Urinary bladder (tissue), 4 donors: ENCODE data around the gene CRMP1. TPM values are rescaled to one million over a fixed set of nuclear protein-coding genes. Genes with fewer than 3 reads are reported as not detected.

ENCODE experiments used
- DNase-seq: peaks from one replicate; pipeline ENCODE4 v3.0.0-alpha.2; 2015; ENCODE audit errors: extremely low spot score
- H3K27ac ChIP-seq: one replicate; pipeline ENCODE4 v1.5.1; 2013; ENCODE audit warnings: low read depth, mild to moderate bottlenecking, moderate library complexity
- H3K36me3 ChIP-seq: one replicate; pipeline ENCODE4 v1.6.1; 2013; ENCODE audit warnings: mild to moderate bottlenecking, moderate library complexity; ENCODE audit not compliant: insufficient read depth
- H3K4me1 ChIP-seq: one replicate; pipeline ENCODE4 v1.6.1; 2013; ENCODE audit warnings: mild to moderate bottlenecking, moderate library complexity; ENCODE audit not compliant: insufficient read depth
- H3K4me3 ChIP-seq: one replicate; pipeline ENCODE4 v1.5.1; 2013; ENCODE audit warnings: low read depth, low read length
- WGBS: extraction: QIAGEN DNeasy Blood & Tissue Kit; methylation state at CpG from one replicate; pipeline ENCODE4 v1.1.7; 2013; 5-methylcytosine and 5-hydroxymethylcytosine counted together
- polyA plus RNA-seq: library from polyadenylated mRNA; stranded (reverse); fragments of 200-250 nt; gene quantifications from one replicate; pipeline ENCODE4 v1.2.3, GENCODE V29; 2013
- total RNA-seq: library from RNA; depleted of rRNA; stranded (reverse); fragments of >200 nt; gene quantifications from one replicate; pipeline ENCODE4 v1.2.3, GENCODE V29; 2014
- donor health status: healthy with polysubstance abuse.
- donor health status: healthy.

Gene CRMP1
- total and polyA plus RNA-seq, 2 donors: 12.1 to 15.8 TPM

DNA sequence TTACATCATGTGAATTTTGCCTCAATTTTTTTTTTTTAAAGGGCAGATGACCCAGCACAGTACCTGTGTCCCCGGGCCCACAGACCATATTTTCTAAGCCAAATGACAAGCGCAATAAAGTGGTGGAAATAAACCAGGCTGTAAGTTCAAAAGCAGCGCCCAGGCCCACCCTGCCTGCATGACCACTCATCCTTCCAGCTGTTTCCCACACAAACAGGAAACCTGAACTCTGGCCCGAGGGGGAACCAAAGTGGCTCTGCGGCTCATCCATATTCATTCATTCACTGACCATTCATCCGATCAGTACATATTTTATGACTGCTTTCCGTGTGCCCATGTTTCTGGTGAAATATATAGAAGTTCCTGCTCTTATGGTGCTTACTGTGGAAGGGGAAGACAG lies 33.7 kb upstream of the CRMP1 start:
- H3K4me1 ChIP-seq: no peaks in the 10 kb centered on the region
- no peaks in the 10 kb centered on the region for H3K36me3 ChIP-seq
- no peak overlapping the region for H3K27ac ChIP-seq
- no peak overlapping the region for H3K4me3 ChIP-seq
- DNase-seq: no peak
- WGBS: 59% methylated on average over 7 of the region's 7 CpGs

DNA sequence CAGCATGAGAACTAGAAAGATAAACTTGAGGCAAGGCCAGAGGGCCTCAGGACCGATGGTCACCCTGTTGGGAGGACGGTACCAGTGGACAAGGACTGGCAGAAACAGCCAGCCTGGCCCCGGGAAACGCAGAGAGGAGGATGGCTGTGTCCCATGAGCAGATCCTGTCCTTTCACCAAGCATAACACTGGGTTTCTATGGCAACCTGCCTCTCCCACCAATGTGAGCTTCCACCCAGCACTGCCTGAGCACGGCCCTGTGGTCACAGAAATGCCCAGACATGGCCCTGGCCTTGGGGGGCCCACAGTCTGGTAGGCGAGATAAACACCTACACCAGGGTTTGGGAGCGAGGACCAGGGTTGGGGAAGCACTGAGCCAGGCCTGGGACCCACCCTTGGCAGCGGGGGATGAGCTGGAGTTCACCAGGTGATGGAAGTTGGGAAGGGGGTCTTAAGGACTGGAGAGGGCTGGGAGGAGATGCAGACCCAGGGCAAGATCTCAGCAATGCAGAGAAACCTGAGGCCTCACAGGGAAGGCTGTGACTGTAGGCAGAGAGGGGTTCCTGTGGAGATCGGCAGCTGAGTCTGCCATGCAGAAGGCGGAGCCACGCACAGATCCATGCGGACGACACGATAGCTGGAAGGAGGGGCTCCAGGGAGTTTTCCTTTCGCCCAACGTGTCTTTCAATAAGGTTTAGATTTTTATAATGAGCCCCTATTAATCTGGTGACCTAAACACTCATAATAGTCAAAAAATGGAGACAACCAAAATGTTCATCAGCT lies 32.7 kb upstream of the CRMP1 start:
- WGBS: 76% methylated on average over 16 of the region's 16 CpGs
- DNase-seq: no peak
- H3K4me1 ChIP-seq: no peaks in the 10 kb centered on the region

DNA sequence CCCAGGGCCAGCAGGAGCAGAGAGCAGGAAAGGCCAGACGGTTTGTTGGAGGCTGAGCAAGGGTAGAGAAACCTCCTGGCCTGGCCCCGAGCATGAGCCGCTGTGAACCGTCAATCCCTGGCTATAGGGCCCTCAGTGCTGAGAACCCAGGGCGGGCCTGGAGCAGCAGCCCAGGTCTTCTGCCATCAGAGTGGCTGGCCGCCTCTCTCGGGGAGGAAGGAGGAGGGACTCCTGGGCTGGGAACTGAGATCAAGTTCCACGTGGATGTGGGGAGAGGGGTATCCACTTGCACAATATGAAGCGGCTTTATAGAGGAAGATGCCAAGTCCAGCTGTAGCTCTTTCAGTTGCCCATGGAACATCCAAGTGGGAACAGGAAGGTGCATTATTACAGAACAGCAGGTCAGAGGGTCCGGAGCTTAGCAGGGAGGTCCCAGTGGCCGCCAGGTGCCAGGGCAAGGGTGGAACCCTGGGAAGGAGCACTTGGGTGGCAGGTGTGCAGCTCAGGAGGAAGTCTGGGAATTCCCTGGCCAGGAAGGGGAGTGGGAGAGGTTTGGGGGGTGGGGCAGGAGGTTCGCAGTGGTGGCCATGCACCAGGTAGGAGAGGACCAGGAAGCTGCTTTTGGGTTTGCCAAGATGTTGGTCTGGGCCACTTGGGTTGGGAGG lies 31.7 kb upstream of the CRMP1 start:
- H3K4me3 ChIP-seq: no peak overlapping the region
- no peaks in the 10 kb centered on the region for H3K36me3 ChIP-seq
- no peak overlapping the region for H3K27ac ChIP-seq
- no peaks in the 10 kb centered on the region for H3K4me1 ChIP-seq
- WGBS: 70% methylated on average over 12 of the region's 12 CpGs
- DNase-seq: no peak

More for the DNA sequence above, 32.7 kb upstream of the CRMP1 start:
- Histone ChIP-seq H3K27ac (no peak overlapping the region), H3K4me3 (no peak overlapping the region), H3K36me3 (no peaks in the 10 kb centered on the region)

DNA sequence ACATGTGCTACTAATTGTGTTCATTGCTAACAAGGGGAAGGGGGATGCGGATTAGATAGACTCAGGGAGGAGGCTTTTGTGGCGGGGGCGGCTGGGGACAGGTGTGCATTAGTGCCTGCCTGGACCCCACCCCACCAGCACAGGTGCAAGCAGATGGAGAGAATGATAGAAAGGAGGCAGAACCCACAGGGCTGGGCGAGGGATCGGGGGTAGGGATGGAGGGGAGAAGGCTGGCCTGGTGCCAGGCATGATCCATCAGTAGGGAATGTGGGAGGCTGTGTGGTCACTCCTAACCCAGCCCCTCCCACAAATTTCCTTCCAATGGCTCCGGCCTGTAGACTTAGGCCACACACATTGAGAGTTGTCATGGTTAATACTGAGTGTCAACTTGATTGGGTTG lies 30.5 kb upstream of the CRMP1 start:
- WGBS: 62% methylated on average over 6 of the region's 6 CpGs
- no peak for DNase-seq
- no peaks in the 10 kb centered on the region for H3K4me1 ChIP-seq
- H3K27ac ChIP-seq: no peak overlapping the region
- no peaks in the 10 kb centered on the region for H3K36me3 ChIP-seq
- H3K4me3 ChIP-seq: no peak overlapping the region

DNA sequence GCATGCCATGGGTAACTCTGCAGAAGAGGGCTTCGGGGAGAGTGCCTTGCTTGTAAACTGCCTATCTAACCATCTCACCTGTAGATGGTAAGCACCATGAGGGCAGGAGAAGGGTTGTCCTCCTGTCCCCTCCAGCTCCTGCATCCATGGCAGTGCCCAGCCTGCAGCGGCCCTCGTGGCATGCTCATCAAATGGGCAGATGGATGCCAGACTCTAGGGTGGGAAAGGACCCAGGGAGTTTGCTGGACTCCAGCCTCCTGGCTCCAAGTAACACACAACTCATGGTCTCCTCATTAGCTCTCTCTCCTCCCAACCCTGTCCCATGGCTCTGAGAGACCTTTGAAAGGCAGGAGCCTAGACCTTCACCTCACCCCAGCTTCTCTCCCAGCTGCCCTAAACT lies 29.7 kb upstream of the CRMP1 start:
- Histone ChIP-seq H3K36me3 (no peaks in the 10 kb centered on the region), H3K4me3 (no peak overlapping the region), H3K4me1 (no peaks in the 10 kb centered on the region), H3K27ac (no peak overlapping the region)
- DNase-seq: no peak
- 78% methylated on average over 3 of the region's 3 CpGs for WGBS

DNA sequence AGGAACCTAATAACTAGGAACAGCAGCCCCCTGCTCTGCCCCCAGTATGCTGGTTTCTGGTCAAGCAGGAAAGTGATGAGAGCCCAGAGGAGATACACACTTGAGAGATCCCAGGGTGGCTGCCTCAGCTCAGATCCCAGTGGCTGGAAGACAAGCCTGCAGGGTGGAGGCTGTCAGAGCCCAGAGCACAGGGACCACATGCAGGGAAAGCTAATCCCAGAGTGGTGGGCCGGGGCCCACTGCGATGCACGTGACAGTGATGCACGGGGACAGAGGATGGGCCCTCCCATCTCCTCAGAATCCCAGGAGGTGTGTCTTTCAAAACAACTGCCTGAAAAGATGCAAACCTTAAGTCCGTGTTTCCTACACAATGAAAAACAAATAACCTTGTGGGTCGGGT lies 29.1 kb upstream of the CRMP1 start:
- WGBS: 42% methylated on average over 6 of the region's 6 CpGs
- Histone ChIP-seq H3K4me3 (no peak overlapping the region), H3K4me1 (no peaks in the 10 kb centered on the region), H3K27ac (no peak overlapping the region), H3K36me3 (no peaks in the 10 kb centered on the region)
- DNase-seq: no peak

DNA sequence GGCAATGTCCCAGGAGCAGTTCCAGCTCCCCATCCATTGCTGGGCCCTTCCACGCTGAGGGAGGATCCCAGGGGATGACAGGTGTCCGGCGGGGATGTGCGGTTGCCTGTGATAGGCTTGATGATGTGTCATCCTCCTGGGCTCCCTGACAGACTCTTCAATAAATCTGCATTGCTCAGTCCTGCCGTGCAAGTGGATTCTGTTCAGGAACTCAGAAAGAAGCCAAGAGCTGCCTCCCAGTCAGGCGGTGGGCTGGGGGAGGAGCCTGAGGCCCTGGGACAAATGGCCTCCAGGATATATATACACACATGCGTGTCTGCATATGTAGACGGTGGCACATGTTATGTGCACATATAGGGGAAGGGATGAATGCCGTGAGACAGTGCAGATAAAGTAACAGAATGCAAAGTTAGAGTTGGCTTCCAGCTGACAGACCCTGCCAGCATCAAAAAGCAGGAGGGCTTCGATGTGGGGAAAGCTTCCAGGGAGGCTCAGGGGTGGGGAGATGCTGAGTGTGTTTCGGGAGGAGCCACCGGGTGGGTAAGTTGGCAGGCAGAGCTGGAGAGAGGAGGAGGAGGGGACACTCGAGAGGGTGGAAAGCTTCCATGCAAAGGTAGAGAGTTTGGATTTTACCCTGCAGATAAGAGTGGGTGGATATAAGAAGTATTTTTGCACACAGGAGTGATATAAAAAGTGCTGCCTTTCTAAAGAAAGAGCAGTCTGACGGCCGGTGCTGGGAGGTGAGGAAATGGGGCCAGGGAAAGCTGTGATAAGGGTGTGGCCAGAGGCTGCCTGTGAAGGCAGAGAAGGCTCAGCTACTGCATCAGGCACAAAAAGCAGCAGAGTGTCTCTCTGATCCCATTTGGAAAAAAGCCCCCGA lies 28.5 kb upstream of the CRMP1 start:
- H3K36me3 ChIP-seq: no peaks in the 10 kb centered on the region
- no peaks in the 10 kb centered on the region for H3K4me1 ChIP-seq
- no peak for DNase-seq
- H3K4me3 ChIP-seq: no peak overlapping the region
- no peak overlapping the region for H3K27ac ChIP-seq
- WGBS: 21% methylated on average over 16 of the region's 16 CpGs

DNA sequence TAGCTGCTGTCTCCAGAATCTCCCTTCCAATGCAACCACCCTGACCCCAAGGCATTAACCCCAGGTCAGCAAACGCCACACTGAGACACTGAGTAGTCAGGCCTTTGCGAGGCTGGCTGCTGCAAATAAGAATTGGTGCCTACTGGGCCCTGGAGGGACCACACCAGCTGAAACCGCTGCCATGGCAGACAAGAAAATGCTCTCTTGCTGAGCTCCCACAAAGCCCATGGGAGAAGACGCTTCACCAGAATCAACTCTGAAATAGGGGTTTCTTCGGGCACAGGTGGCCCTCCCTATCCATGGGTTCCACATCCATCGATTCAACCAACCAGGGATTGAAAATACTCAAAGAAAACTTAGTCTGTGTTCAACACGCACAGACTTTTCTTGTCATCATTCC lies 26.7 kb upstream of the CRMP1 start:
- Histone ChIP-seq H3K4me3 (no peak overlapping the region), H3K27ac (no peak overlapping the region), H3K4me1 (no peaks in the 10 kb centered on the region), H3K36me3 (no peaks in the 10 kb centered on the region)
- 83% methylated on average over 7 of the region's 7 CpGs for WGBS
- DNase-seq: no peak

DNA sequence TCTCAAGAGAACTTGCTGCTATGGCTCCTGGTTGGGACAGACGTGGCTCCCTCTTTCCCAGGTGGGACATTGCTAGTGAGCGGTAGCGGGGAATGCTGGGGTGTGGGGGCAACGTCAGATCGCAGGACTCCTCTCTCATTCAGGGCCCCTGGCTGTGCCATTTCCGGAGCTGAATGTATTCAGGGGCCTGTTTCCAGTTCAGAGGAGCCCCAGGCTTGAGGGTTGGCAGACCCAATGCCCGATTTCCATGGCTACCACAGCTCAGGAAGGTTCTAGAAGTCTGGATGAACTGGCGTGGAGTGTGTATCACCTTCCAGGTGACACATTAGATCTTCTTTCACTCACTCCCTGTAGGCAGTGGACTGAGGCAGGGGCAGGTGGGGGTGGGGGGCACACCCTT lies 26.2 kb upstream of the CRMP1 start:
- DNase-seq: no peak
- WGBS: 83% methylated on average over 8 of the region's 8 CpGs
- Histone ChIP-seq H3K36me3 (no peaks in the 10 kb centered on the region), H3K4me1 (no peaks in the 10 kb centered on the region), H3K27ac (no peak overlapping the region), H3K4me3 (no peak overlapping the region)

DNA sequence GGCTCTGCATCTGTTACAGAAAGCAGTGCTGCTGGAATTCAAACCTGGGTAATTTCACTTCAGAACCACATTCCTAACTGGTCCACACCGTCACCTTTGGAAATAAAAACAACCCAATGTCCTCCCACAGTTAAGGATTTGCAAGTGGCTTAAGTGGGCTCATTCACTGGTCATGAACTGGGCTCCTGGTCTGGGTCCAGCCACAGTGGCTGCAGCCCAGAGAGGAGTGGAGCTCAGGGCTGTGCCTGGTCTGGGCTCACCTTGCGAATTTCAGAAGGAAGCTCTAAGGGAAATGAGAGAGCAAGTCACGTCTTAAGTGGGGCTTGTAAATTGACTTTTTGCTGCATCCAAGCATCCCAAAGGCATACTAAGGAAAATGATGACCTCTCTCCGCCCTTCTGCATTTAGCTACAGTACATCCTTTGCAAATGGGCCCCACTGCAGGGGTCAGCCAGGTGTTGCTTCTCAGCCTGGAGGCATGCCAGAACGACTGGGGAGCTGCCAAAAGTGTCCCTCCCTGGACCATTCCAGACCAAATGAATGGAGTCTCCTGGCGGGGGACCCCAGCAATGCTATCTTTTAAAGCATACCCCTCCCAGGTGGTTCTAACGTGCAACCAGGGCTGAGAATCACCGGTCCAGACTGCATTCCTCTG lies 25.6 kb upstream of the CRMP1 start:
- H3K27ac ChIP-seq: no peak overlapping the region
- 48% methylated on average over 8 of the region's 8 CpGs for WGBS

DNA sequence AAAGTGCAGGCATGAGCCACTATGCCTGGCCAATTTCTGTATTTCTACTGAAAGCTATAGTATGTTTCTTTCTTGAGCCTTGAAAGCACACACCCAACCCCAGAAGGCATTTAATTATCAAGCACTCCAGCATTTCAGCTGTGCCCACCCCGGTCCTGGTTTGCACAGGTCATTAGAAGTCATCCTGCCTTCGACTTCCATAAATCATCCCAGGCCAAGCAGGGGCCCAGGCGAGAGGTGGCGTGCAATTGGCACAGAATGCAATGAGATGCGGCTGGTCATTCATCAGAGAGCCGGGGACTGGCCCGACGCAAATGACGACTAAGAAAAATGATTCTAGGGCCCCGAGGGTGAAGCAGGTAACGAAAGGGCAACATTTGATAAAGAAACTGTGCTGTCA lies 24.8 kb upstream of the CRMP1 start:
- Histone ChIP-seq H3K27ac (no peak overlapping the region), H3K4me1 (no peaks in the 10 kb centered on the region), H3K4me3 (no peak overlapping the region), H3K36me3 (no peaks in the 10 kb centered on the region)
- 73% methylated on average over 11 of the region's 11 CpGs for WGBS
- DNase-seq: no peak

More for the DNA sequence above, 25.6 kb upstream of the CRMP1 start:
- H3K36me3 ChIP-seq: no peaks in the 10 kb centered on the region
- no peak for DNase-seq
- no peaks in the 10 kb centered on the region for H3K4me1 ChIP-seq
- H3K4me3 ChIP-seq: no peak overlapping the region

DNA sequence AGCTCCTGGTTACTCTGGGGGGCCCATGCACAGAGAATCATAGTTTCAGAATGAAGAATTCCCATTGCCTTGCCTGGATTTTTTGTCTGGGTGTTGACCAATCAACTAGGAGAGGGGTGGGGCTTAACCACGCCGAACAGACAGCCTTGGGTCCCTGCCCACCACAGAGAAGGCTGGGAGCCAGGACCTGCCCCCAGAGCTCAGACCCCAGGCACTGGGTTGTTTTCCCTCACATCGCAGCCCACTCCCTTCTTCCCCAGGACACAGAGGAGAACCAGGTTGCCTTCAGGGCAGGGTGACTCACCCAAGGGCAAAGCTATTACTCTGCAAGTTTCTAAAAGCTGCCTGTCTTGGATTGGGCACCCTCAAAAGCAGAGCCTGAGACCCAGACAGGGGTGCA lies 23.3 kb upstream of the CRMP1 start:
- Histone ChIP-seq H3K4me3 (no peak overlapping the region), H3K4me1 (no peaks in the 10 kb centered on the region), H3K27ac (no peak overlapping the region), H3K36me3 (no peaks in the 10 kb centered on the region)
- 56% methylated on average over 3 of the region's 3 CpGs for WGBS
- DNase-seq: no peak

DNA sequence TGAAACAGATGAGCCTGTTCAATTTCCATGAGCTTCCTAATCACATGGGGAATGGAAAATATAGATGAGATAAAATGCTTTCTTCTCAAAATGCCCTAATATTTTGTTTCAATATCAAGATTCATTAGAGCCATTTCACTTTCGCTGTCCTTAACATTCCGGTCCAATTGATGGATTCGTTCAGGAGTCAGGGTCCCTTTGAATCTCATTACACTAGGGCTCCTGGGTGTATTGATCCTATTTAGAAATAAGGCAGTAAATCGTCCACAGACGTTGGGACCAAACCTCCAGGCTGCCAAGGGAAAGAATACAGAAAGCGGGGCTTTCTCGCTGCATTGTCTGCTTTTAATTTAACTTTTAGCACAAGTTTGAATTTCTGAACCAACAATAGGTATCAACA lies 20.6 kb upstream of the CRMP1 start:
- Histone ChIP-seq H3K36me3 (no peaks in the 10 kb centered on the region), H3K4me1 (no peaks in the 10 kb centered on the region), H3K4me3 (no peak overlapping the region), H3K27ac (no peak overlapping the region)
- DNase-seq: no peak
- WGBS: 80% methylated on average over 7 of the region's 7 CpGs
